ENCODE measurements around the gene GLS. TPM values are rescaled to one million over a fixed set of nuclear protein-coding genes. Genes with fewer than 3 reads are reported as not detected.

The GLS gene
- 185 to 192 TPM (median 190 TPM) in 3 replicates for total RNA-seq

DNA sequence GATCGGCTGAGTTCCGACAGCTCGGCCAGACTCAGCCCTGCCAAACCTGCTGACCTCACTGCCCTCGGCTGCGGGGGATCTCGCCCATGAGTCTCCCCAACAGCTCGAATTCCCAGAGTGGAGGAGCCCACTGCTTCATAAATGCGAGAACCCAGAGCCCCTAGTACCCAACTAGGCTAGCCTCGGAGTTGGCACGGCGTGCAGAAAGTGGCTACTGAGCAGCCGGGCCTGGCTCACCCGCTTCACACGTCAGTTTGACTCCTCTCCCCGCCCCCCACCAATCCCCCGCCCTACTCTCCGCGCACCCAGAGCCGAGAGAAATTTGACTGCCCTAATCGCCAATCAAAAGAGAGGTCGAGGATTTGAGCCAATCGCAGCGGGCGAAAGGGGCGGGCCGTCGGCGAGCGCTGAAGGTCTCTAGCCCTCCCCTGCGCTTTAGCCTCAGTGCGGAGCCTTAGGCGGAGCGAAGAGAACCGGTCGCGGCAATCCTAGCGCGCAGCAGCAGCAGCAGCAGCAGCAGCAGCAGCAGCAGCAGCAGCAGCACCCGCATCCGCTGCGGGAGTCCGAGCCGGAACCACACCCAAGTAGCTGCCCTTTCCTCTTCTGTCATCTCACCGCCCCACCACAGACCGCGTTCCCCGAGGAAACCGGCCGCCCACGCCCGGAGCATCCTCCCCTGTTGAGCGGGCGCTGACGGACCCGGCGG is at the start of gene GLS:
TSS of gene GLS (plus strand) at position 444 of the 706 bp plus-strand sequence. CDS start 264 bp downstream, outside the sequence.
- Mint-ChIP-seq H3K4me1 (peaks cover 38% of the 10 kb centered on the region), H3K36me3 (no peaks in the 10 kb centered on the region)

GRCh38 chr2:190831941-190832340 is 48.7 kb upstream of the GLS start:
- DNase-seq (ENCODE audit: low spot score in 2 of 2, unreplicated experiment in 2 of 2): no peak
- H3K27me3 Mint-ChIP-seq (ENCODE audit: low read depth): no peaks in the 10 kb centered on the region
- H3K9me3 Mint-ChIP-seq: no peaks in the 10 kb centered on the region
- H3K4me3 Mint-ChIP-seq: no peak overlapping the region
- H3K36me3 Mint-ChIP-seq: no peaks in the 10 kb centered on the region
- peaks cover 12% of the 10 kb centered on the region for H3K4me1 Mint-ChIP-seq
- H3K27ac Mint-ChIP-seq: no peak overlapping the region
- TF ChIP-seq, protein P1, sequence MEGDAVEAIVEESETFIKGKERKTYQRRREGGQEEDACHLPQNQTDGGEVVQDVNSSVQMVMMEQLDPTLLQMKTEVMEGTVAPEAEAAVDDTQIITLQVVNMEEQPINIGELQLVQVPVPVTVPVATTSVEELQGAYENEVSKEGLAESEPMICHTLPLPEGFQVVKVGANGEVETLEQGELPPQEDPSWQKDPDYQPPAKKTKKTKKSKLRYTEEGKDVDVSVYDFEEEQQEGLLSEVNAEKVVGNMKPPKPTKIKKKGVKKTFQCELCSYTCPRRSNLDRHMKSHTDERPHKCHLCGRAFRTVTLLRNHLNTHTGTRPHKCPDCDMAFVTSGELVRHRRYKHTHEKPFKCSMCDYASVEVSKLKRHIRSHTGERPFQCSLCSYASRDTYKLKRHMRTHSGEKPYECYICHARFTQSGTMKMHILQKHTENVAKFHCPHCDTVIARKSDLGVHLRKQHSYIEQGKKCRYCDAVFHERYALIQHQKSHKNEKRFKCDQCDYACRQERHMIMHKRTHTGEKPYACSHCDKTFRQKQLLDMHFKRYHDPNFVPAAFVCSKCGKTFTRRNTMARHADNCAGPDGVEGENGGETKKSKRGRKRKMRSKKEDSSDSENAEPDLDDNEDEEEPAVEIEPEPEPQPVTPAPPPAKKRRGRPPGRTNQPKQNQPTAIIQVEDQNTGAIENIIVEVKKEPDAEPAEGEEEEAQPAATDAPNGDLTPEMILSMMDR (IDR thresholded peaks at IDR 0.05; ENCODE audit: unreplicated experiment): no peak

More for the DNA sequence above, at the start of gene GLS:
- H3K9me3 Mint-ChIP-seq: no peaks in the 10 kb centered on the region
- no peaks in the 10 kb centered on the region for H3K27me3 Mint-ChIP-seq (ENCODE audit: low read depth)
- peak within 1 kb of the TSS; percentile 94 for H3K27ac Mint-ChIP-seq
- TF ChIP-seq, protein P1 (IDR thresholded peaks at IDR 0.05; ENCODE audit: unreplicated experiment): no peak
- H3K4me3 Mint-ChIP-seq: peak within 1 kb of the TSS; percentile 96
- DNase-seq (ENCODE audit: low spot score in 2 of 2, unreplicated experiment in 2 of 2): peak; percentile 83 to 94

- no peaks in the 10 kb centered on the region for H3K36me3 Mint-ChIP-seq
- no peaks in the 10 kb centered on the region for H3K9me3 Mint-ChIP-seq
- no peak overlapping the region for H3K27ac Mint-ChIP-seq
- no peaks in the 10 kb centered on the region for H3K27me3 Mint-ChIP-seq (ENCODE audit: low read depth)
- H3K4me3 Mint-ChIP-seq: no peak overlapping the region
- TF ChIP-seq, protein P1 (IDR thresholded peaks at IDR 0.05; ENCODE audit: unreplicated experiment): no peak
- no peak for DNase-seq (ENCODE audit: low spot score in 2 of 2, unreplicated experiment in 2 of 2)
- peaks cover 36% of the 10 kb centered on the region for H3K4me1 Mint-ChIP-seq
Measured at GRCh38 chr2:190834890-190835208, 45.8 kb upstream of the GLS start.

DNA sequence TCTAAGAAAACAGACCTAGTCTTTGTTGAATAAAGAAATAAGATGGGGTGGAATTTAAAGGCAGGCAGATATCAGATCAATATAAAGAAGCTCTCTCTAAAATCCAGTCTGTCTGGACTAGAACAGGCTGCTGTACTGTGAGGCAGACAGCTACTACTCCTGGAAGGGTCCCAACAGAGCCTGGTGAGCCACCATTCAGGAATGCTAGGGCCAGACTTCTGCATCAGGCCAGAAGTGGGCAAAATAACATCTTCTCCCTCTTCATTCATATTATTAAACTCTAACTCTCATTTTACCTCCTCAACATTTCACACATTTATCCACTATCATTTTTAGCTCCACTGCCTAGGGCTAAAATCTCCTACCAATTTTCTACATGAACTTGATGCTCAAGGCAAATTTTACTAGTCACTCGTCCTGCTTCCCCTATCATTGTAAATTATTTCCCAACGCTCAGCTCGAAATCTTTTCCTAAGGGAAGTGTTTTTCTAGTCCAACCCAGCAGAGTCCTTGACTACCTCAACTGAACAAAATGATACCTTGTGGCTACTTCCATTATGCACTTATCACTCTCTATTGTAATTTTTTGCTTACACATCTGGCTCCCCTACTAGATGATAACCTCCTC is 45.2 kb upstream of the GLS start:
- DNase-seq (ENCODE audit: low spot score in 2 of 2, unreplicated experiment in 2 of 2): no peak
- Mint-ChIP-seq H3K4me3 (no peak overlapping the region), H3K36me3 (no peaks in the 10 kb centered on the region), H3K27ac (no peak overlapping the region), H3K9me3 (no peaks in the 10 kb centered on the region), H3K27me3 (ENCODE audit: low read depth) (no peaks in the 10 kb centered on the region), H3K4me1 (peaks cover 39% of the 10 kb centered on the region)
- TF ChIP-seq, protein P1 (IDR thresholded peaks at IDR 0.05; ENCODE audit: unreplicated experiment): no peak

- Mint-ChIP-seq H3K4me3 (no peak overlapping the region), H3K27me3 (ENCODE audit: low read depth) (no peaks in the 10 kb centered on the region), H3K27ac (no peak overlapping the region), H3K4me1 (peaks cover 41% of the 10 kb centered on the region), H3K9me3 (no peaks in the 10 kb centered on the region), H3K36me3 (no peaks in the 10 kb centered on the region)
- no peak for DNase-seq (ENCODE audit: low spot score in 2 of 2, unreplicated experiment in 2 of 2)
- TF ChIP-seq, protein P1 (IDR thresholded peaks at IDR 0.05; ENCODE audit: unreplicated experiment): no peak
Measured at GRCh38 chr2:190836767-190837166, 43.9 kb upstream of the GLS start.
